ENCODE results near the gene MRLN. TPM values are rescaled to one million over a fixed set of nuclear protein-coding genes. Genes with fewer than 3 reads are reported as not detected.

MRLN gene
- total RNA-seq, 1 donor from 2014 or later, result not detected

DNA sequence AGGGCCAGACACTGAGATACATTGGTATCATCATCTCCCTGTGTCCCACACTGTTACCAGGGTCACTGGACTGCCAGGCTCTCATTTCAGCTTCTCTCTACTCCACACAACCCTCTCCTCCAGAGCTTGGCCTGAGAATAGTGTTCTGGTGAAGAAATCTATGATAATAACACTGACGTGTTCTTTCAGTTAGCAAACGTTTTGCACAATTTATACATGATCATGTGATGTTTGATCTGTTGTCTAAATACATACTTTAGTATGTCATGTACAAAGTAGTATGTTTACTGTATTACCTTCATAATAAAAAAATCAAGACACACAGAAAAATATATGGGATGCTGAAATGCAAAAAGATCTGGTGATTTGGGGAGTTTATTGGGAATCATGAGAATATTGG, 48.6 kb downstream of the MRLN start:
- H3K27me3 ChIP-seq, result no peaks in the 10 kb centered on the region
- intact Hi-C loops (cut with DNase I), result no loop called here
- no peak for DNase-seq (ENCODE audit: extremely low spot score in 2 of 2)
- H3K4me3 ChIP-seq, result no peak overlapping the region
- no peak overlapping the region for H3K27ac ChIP-seq
- H3K4me1 ChIP-seq, result peaks cover 11% of the 10 kb centered on the region
- no peaks in the 10 kb centered on the region for H3K36me3 ChIP-seq
- TF ChIP-seq, protein P1, sequence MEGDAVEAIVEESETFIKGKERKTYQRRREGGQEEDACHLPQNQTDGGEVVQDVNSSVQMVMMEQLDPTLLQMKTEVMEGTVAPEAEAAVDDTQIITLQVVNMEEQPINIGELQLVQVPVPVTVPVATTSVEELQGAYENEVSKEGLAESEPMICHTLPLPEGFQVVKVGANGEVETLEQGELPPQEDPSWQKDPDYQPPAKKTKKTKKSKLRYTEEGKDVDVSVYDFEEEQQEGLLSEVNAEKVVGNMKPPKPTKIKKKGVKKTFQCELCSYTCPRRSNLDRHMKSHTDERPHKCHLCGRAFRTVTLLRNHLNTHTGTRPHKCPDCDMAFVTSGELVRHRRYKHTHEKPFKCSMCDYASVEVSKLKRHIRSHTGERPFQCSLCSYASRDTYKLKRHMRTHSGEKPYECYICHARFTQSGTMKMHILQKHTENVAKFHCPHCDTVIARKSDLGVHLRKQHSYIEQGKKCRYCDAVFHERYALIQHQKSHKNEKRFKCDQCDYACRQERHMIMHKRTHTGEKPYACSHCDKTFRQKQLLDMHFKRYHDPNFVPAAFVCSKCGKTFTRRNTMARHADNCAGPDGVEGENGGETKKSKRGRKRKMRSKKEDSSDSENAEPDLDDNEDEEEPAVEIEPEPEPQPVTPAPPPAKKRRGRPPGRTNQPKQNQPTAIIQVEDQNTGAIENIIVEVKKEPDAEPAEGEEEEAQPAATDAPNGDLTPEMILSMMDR (IDR thresholded peaks at IDR 0.05), result no peak
- TF ChIP-seq POLR2A (IDR thresholded peaks at IDR 0.05), result no peak
- TF ChIP-seq POLR2AphosphoS5 (IDR thresholded peaks at IDR 0.05; ENCODE audit: insufficient read depth in 1 of 2, low read depth in 1 of 2), result no peak
- no peaks in the 10 kb centered on the region for H3K9me3 ChIP-seq

DNA sequence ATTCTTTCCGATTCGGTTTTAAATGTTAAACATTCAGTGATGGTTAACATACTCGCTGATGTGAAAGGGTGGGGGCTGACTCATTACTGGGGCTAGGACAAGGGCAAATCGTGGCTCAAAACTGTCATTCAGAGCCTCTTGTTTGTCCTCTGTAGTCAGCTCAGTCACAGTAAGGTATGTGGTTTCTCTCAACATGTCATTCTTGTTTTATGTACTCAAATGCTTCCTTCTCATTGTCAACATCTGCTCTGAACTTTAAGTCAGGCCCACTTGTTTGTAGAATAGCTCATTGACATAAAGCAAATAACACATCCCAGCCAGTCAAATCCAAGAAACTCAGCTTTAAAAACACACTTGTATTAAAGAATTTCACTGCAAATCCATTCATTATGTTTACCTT, 50.9 kb downstream of the MRLN start:
- H3K36me3 ChIP-seq, result no peaks in the 10 kb centered on the region
- no peaks in the 10 kb centered on the region for H3K9me3 ChIP-seq
- no peak overlapping the region for H3K4me3 ChIP-seq
- TF ChIP-seq POLR2AphosphoS5 (IDR thresholded peaks at IDR 0.05; ENCODE audit: insufficient read depth in 1 of 2, low read depth in 1 of 2) (no peak), POLR2A (IDR thresholded peaks at IDR 0.05) (no peak)
- TF ChIP-seq, protein P1 (IDR thresholded peaks at IDR 0.05), result no peak
- H3K4me1 ChIP-seq, result peaks cover 6% of the 10 kb centered on the region
- H3K27me3 ChIP-seq, result no peaks in the 10 kb centered on the region
- H3K27ac ChIP-seq, result no peak overlapping the region
- DNase-seq (ENCODE audit: extremely low spot score in 2 of 2), result no peak
- intact Hi-C loops (cut with DNase I), result no loop called here

DNA sequence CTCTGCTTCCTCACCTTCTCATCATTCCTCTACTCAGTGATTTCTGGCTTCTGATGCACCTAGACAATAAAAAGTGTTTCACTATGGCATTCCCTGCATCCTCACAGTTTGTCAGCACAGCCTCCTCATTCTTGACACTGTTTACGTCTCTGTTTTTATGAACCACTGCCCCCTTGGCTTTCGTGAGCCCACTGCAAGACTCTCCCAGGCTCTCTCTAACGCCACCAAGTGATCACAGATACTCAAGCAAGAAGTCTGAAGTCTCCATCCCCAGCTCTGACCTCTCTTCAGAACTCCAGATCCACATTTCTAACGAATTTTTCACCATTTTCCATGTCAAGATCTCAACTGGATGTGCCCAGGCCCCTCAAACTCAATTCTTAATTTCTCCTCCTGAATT, 52.5 kb downstream of the MRLN start:
- Histone ChIP-seq H3K27ac (no peak overlapping the region), H3K4me1 (peaks cover 6% of the 10 kb centered on the region), H3K27me3 (no peaks in the 10 kb centered on the region), H3K36me3 (no peaks in the 10 kb centered on the region), H3K4me3 (no peak overlapping the region), H3K9me3 (no peaks in the 10 kb centered on the region)
- DNase-seq (ENCODE audit: extremely low spot score in 2 of 2), result no peak
- intact Hi-C loops (cut with DNase I), result no loop called here
- TF ChIP-seq, protein P1 (IDR thresholded peaks at IDR 0.05), result no peak
- TF ChIP-seq POLR2A (IDR thresholded peaks at IDR 0.05) (no peak), POLR2AphosphoS5 (IDR thresholded peaks at IDR 0.05; ENCODE audit: insufficient read depth in 1 of 2, low read depth in 1 of 2) (no peak)

DNA sequence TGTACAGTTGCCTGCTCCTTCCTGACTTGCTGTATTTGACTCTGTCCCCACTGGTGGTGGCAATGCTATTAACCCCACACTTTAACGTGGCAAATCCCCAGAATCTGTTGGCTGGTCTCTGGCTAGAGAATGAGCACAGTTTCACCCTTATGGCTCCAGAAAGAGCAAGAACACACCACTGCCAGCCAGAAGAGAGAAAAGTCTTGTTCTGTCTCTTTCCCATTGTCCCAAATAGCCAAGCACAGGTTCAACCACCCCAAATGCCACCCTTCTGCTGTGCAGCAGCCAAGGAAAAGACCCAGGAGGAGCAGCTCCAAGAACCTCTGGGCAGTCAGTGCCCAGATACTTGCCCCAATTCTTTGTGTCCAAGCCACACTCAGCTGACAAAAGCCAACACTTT, 54.9 kb downstream of the MRLN start:
- no peak for DNase-seq (ENCODE audit: extremely low spot score in 2 of 2)
- intact Hi-C loops (cut with DNase I), result no loop called here
- no peaks in the 10 kb centered on the region for H3K27me3 ChIP-seq
- no peaks in the 10 kb centered on the region for H3K9me3 ChIP-seq
- no peak overlapping the region for H3K4me3 ChIP-seq
- TF ChIP-seq, protein P1 (IDR thresholded peaks at IDR 0.05), result no peak
- no peak for TF ChIP-seq POLR2A (IDR thresholded peaks at IDR 0.05)
- TF ChIP-seq POLR2AphosphoS5 (IDR thresholded peaks at IDR 0.05; ENCODE audit: insufficient read depth in 1 of 2, low read depth in 1 of 2), result no peak
- no peak overlapping the region for H3K27ac ChIP-seq
- H3K36me3 ChIP-seq, result no peaks in the 10 kb centered on the region
- peaks cover 6% of the 10 kb centered on the region for H3K4me1 ChIP-seq

DNA sequence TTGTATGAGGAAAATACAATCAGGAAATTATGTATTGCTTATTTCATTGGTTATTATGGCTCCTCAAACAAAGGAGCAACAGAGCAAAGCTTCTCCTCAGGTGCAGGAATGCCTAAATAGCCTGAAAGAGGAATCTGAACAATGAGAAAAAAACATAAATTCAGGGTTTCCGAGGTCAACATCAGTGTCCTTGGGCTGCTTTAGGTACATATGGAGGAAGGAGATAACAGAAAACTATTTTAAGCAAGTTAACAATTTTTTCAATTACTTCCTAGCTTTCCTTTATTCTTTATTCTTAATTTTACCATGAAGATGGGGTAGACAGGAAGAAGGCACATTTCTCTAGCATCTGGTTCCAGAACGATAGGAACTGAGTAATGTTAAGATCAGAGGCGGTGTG, 57.6 kb downstream of the MRLN start:
- Histone ChIP-seq H3K9me3 (no peaks in the 10 kb centered on the region), H3K4me1 (peaks cover 6% of the 10 kb centered on the region), H3K36me3 (no peaks in the 10 kb centered on the region), H3K27me3 (no peaks in the 10 kb centered on the region), H3K27ac (no peak overlapping the region), H3K4me3 (no peak overlapping the region)
- no peak for DNase-seq (ENCODE audit: extremely low spot score in 2 of 2)
- TF ChIP-seq POLR2A (IDR thresholded peaks at IDR 0.05), result no peak
- no peak for TF ChIP-seq POLR2AphosphoS5 (IDR thresholded peaks at IDR 0.05; ENCODE audit: insufficient read depth in 1 of 2, low read depth in 1 of 2)
- TF ChIP-seq, protein P1 (IDR thresholded peaks at IDR 0.05), result no peak
- intact Hi-C loops (cut with DNase I), result no loop called here
